ENCODE measurements around the gene THSD8. TPM values are rescaled to one million over a fixed set of nuclear protein-coding genes. Genes with fewer than 3 reads are reported as not detected.

THSD8 gene
- not detected in 2 replicates for total RNA-seq

GRCh38 chr19:12801466-12802266 lies at the start of gene THSD8, which contains the start of gene PRDX2:
TSS of gene THSD8 (plus strand) at chr19:12802069. CDS start at chr19:12802072, 3 bp downstream.
TSS of gene PRDX2 (minus strand) at chr19:12801800. CDS start at chr19:12801261, 539 bp downstream.

GRCh38 chr19:12774588-12775555 lies 27.0 kb upstream of the THSD8 start, which contains the start of gene HOOK2:
TSS of gene HOOK2 (minus strand) at chr19:12775552. CDS start at chr19:12775449, 103 bp downstream.

GRCh38 chr19:12791345-12792050 lies 10.4 kb upstream of the THSD8 start, which contains the start of gene JUNB:
TSS of gene JUNB (plus strand) at chr19:12791486. CDS start at chr19:12791772, 286 bp downstream.

GRCh38 chr19:12806242-12807081 lies 4.6 kb downstream of the THSD8 start, which contains the start of gene RNASEH2A:
TSS of gene RNASEH2A (plus strand) at chr19:12806584. CDS start at chr19:12806674, 90 bp downstream.

GRCh38 chr19:12834566-12834943 lies 32.7 kb downstream of the THSD8 start, which contains the start of gene RTBDN:
TSS of gene RTBDN (minus strand) at chr19:12834579. CDS start at chr19:12829979, 4,600 bp downstream.

GRCh38 chr19:12838182-12838885 lies 36.5 kb downstream of the THSD8 start, which contains the start of gene MAST1:
TSS of gene MAST1 (plus strand) at chr19:12838515. CDS start at chr19:12838573, 58 bp downstream.

Small RNA genes within 50 kb of the gene (small RNA-seq; reads per million reads assigned to genes)
- gene MIR5684 = not detected
- not detected for gene MIR6794

Other genes starting within 250 kb of the THSD8 start
- gene ZNF490, start 191.3 kb upstream of the THSD8 start, total RNA-seq = 7.2 and 9.9 TPM in 2 replicates
- 18.3 and 20.6 TPM in 2 replicates for gene ZNF791, start 191.1 kb upstream of the THSD8 start, total RNA-seq
- gene MAN2B1, start 135.3 kb upstream of the THSD8 start, total RNA-seq = 51.2 and 53.2 TPM in 2 replicates
- gene WDR83, start 135.3 kb upstream of the THSD8 start, total RNA-seq = 4.9 and 8.8 TPM in 2 replicates
- 52.6 and 53.0 TPM in 2 replicates for gene DHPS, start 120.2 kb upstream of the THSD8 start, total RNA-seq
- not detected in 2 replicates for gene GNG14, start 114.1 kb upstream of the THSD8 start, total RNA-seq
- gene FBXW9, start 105.4 kb upstream of the THSD8 start, total RNA-seq = 16.5 and 21.9 TPM in 2 replicates
- gene TNPO2, start 78.1 kb upstream of the THSD8 start, total RNA-seq = 55.5 and 61.4 TPM in 2 replicates
- 169 and 191 TPM in 2 replicates for gene TRIR, start 67.4 kb upstream of the THSD8 start, total RNA-seq
- gene GET3, start 64.6 kb upstream of the THSD8 start, total RNA-seq = 89.2 and 91.0 TPM in 2 replicates
- gene BEST2, start 50.3 kb upstream of the THSD8 start, total RNA-seq = not detected in 2 replicates
- gene HOOK2, start 26.5 kb upstream of the THSD8 start, total RNA-seq = 9.0 and 9.5 TPM in 2 replicates
- gene JUNB, start 10.6 kb upstream of the THSD8 start, total RNA-seq = 57.4 and 78.7 TPM in 2 replicates
- 221 and 264 TPM in 2 replicates for gene PRDX2, start 269 bp upstream of the THSD8 start, total RNA-seq
- 19.5 and 25.5 TPM in 2 replicates for gene RNASEH2A, start 4.5 kb downstream of the THSD8 start, total RNA-seq
- not detected in 2 replicates for gene RTBDN, start 32.5 kb downstream of the THSD8 start, total RNA-seq
- 0.29 and 0.33 TPM in 2 replicates for gene MAST1, start 36.4 kb downstream of the THSD8 start, total RNA-seq
- 16.8 and 20.9 TPM in 2 replicates for gene DNASE2, start 79.4 kb downstream of the THSD8 start, total RNA-seq
- not detected in 2 replicates for gene KLF1, start 85.1 kb downstream of the THSD8 start, total RNA-seq
- gene GCDH, start 89.1 kb downstream of the THSD8 start, total RNA-seq = 30.1 and 33.7 TPM in 2 replicates
- gene SYCE2, start 117.2 kb downstream of the THSD8 start, total RNA-seq = not detected in 2 replicates
- 74.1 and 78.0 TPM in 2 replicates for gene FARSA, start 131.6 kb downstream of the THSD8 start, total RNA-seq
- 2,084 and 2,158 TPM in 2 replicates for gene CALR, start 136.5 kb downstream of the THSD8 start, total RNA-seq
- gene RAD23A, start 143.8 kb downstream of the THSD8 start, total RNA-seq = 94.9 and 104 TPM in 2 replicates
- gene GADD45GIP1, start 155.2 kb downstream of the THSD8 start, total RNA-seq = 20.9 and 21.0 TPM in 2 replicates
- gene DAND5, start 167.5 kb downstream of the THSD8 start, total RNA-seq = not detected in 2 replicates
- gene NFIX, start 193.4 kb downstream of the THSD8 start, total RNA-seq = 13.2 and 16.0 TPM in 2 replicates

Measured in vein endothelial cell (primary cell).